ENCODE measurements around the gene ATP7B.

DNA sequence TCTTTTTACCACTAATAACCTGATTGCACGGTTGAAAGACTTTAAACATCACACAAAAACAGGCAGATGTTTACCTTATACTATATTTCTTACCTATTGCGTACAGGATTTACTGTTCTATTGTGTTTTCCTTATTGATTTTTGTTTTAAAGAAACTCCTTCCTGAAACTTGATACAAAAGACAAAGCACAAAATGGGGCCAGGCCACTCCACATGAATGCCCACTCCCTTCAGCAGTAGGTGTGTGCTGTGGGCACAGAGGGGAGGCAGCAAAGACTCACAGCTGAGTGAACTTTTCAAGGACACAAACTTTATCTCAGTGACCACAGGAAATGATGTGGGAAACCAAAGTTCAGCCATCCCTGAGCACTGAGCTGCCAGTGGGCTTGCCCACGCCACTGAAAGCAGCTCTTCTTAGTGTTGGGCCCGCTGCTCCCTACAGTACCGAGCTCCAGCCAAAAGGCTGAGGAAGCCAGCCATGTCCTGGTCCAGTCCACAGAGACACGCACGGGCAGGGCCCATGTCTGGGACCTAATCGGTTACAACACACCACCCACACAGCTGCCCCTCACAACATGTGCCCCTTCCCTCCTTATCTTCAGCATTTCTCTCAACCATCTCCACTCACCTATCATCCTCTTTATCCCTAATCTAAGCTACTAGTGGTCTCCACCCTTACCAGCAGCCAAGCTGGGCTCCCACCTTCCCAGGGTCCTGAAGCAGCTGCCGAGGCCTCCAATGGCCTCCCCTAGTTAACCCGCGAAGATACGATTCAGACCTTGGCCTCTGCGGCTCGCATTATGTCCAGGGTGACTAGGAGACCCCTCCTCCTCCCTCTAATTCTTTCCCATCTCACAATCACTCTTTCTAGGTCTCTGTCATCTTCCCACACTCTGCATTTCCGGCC is 39.5 kb downstream of the ATP7B start:
- TF ChIP-seq POLR2A (IDR thresholded peaks at IDR 0.05; ENCODE audit: low read length) (no peak), GATA1 (IDR thresholded peaks at IDR 0.05; ENCODE audit: low read depth, low read length) (no peak)
